Fibroblast of skin of right biceps (primary cell): ENCODE results near the gene DLGAP3.
"Not testable (repeated sequence)": the region's sequence is repeated elsewhere in the genome, so short reads cannot be mapped to it uniquely, and the experiment has no call there.

Experiments
- DNase-seq: peaks from one replicate; pipeline ENCODE4 v3.0.0-alpha.2; 2013

DLGAP3 gene, protein sequence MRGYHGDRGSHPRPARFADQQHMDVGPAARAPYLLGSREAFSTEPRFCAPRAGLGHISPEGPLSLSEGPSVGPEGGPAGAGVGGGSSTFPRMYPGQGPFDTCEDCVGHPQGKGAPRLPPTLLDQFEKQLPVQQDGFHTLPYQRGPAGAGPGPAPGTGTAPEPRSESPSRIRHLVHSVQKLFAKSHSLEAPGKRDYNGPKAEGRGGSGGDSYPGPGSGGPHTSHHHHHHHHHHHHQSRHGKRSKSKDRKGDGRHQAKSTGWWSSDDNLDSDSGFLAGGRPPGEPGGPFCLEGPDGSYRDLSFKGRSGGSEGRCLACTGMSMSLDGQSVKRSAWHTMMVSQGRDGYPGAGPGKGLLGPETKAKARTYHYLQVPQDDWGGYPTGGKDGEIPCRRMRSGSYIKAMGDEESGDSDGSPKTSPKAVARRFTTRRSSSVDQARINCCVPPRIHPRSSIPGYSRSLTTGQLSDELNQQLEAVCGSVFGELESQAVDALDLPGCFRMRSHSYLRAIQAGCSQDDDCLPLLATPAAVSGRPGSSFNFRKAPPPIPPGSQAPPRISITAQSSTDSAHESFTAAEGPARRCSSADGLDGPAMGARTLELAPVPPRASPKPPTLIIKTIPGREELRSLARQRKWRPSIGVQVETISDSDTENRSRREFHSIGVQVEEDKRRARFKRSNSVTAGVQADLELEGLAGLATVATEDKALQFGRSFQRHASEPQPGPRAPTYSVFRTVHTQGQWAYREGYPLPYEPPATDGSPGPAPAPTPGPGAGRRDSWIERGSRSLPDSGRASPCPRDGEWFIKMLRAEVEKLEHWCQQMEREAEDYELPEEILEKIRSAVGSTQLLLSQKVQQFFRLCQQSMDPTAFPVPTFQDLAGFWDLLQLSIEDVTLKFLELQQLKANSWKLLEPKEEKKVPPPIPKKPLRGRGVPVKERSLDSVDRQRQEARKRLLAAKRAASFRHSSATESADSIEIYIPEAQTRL

GRCh38 chr1:34929497-34929852, at the start of gene DLGAP3:
TSS of gene DLGAP3 (minus strand) at chr1:34929650. CDS start at chr1:34905383, 24,267 bp downstream.
- no peak for DNase-seq

DNA sequence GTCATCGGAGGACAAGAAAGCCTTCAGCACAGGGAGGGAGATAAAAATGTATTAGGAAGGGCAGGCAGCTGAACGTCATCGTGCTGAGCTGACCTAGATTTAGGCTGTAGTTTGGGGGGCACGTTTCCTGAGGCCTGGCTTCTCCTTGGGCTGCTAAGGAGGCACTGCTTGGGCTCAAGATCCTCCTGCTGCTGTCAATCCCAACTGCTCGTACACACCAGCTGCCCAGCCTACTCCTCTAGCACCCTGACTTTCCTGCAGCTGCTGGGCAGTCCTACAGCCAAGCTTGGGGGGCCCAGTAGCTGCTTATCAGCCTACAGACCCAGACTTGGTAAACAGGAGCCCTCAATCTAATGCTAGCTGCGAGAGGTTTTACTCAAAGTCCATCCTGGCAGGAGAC, 49.5 kb upstream of the DLGAP3 start:
- no peak for DNase-seq

GRCh38 chr1:34977858-34978257, 48.4 kb upstream of the DLGAP3 start:
- DNase-seq, result no peak

GRCh38 chr1:34977210-34977471, 47.7 kb upstream of the DLGAP3 start:
- no peak for DNase-seq

DNA sequence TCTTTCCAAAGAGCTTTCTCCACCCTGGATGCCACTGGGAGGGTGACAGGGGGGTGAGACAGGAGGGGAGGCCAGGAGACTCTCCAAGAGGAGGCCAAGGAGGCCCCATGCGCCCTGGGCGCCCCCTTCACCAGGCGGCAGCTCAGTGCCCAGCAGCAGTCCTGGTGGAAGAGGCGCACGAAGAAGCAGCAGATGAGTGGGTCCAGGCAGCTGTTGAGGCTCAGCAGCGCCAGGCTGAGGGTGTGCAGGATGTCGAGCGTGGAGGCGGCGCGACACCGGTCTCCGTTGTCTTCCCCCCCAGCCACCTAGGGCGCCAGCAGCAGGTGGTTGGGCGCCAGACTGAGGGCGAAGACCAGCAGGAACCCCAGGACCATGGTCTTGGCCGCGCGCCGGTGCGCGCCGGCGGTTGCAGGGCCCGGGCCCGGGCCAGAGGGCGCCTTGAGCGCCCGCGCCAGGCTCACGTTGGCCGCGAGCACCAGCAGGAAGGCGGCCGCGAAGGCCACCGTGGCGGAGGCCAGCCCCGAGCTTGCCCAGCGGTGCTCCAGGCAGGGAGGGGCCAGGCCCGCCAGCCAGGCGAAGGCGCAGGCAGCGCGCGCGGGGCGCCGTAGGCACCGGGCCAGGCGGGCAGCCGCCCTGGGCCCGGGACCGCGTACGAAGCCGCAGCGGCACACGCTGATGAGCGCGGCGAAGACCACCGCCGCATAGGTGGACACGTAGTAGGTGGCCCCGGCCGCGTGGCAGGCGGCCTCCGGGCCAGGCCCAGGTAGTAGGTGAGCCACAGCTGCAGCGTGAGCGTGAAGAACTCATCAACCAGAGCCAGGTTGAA, 47.1 kb upstream of the DLGAP3 start:
- DNase-seq, result no peak

GRCh38 chr1:34975771-34976170, 46.3 kb upstream of the DLGAP3 start:
- DNase-seq, result no peak

DNA sequence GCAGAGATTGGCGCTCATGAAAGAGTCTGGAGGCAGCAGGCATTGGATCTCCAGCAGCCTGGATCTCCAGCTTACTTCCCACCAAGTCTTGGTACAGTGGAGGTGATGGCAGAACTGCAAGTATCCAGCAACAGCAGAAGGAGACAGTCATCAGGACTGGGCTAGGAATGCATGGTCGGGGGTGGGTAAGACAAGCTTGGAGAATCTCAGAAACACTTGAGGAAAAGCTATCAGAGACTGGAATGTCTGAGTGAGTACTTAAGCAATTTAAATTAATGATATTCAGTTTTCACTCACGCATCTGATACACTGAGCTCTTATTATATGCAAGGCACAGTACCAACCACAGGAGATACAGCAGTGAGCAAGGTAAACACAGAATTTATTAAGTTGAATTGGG, 45.9 kb upstream of the DLGAP3 start:
- peak; percentile 50 for DNase-seq

- no peak for DNase-seq
Observed at GRCh38 chr1:34974626-34975025, 45.2 kb upstream of the DLGAP3 start.

DNA sequence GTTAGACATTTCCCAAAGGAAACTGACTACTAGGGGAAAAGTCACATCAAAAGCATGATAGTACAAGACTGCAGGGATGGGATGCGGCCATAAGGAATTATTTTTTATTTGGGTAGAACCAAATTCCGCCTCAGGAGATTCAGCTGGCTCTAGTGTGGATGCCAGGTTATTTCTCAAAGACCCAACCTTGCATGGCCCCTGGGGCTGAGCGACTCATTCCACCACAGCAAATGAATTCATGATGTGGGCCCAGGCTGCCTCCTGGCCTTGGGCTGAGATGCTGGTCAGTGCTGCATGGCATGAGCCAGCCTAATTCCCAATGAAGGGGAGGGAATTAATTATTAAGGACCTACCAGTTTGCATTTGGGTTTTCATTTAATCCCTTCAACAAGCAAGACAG, 43.9 kb upstream of the DLGAP3 start:
- no peak for DNase-seq

DNA sequence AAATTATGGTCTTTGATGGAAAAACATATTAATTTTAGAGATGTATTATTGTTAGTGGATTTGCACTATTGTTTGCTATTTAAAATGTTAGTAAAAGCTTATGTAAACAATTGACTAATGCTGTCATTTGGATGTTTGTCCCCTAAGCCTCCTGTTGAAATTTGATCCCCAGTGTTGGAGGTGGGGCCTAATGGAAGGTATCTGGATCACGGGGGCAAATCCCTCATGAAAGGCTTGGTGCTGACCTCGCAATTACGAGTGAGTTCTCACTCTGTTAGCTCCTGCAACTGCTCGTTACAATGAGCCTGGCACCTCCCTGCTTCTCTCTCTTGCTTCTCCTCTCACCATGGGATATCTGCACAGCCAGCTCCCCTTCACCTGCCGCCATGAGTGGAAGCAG, 41.4 kb upstream of the DLGAP3 start:
- no peak for DNase-seq

DNA sequence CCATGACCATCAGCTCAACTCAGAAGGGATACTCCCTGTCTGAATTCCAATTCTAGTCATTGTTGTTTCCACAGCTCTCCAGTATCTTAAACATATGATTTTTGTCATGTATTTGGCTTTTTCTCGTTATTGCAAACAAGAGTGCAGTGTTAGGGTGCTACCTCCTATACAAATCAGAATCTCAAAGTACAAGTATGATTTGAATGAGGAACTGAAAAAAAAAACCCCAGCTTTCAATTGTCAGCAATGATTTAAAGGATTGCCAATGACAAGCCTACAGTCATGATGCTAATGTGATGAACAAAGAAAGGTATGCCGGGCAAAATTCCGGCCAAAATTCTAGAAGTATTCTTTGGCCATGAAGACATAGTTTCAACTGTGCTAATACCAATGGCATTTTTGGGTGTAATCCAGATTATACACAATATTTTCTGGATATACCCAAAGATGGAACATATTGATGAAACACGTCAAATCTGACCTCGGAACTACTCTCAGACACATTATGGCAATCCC, 40.8 kb upstream of the DLGAP3 start:
- DNase-seq, result peak; percentile 32

- DNase-seq, result not testable (repeated sequence)
Observed at GRCh38 chr1:34968297-34968696, 38.8 kb upstream of the DLGAP3 start.

- DNase-seq, result not testable (repeated sequence)
Observed at GRCh38 chr1:34967672-34968071, 38.2 kb upstream of the DLGAP3 start.

DNA sequence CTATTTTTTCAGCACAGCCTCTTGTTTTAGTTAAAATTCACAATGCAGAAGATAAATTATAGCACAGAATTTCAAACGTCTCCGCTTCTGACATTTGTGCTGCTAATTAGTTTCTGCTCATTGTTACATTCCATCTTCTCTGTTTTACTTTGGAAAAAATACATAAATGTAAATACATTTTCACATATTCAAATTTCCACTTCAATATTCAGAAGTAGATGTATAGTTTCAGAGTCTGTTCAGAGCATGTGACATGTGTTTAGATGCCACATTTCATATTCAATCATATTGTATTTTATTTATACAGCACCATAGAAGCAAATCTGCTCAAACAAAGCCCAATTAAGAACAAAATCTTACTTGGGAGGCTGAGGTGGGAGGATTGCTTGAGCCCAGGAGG, 36.1 kb upstream of the DLGAP3 start:
- no peak for DNase-seq

DNA sequence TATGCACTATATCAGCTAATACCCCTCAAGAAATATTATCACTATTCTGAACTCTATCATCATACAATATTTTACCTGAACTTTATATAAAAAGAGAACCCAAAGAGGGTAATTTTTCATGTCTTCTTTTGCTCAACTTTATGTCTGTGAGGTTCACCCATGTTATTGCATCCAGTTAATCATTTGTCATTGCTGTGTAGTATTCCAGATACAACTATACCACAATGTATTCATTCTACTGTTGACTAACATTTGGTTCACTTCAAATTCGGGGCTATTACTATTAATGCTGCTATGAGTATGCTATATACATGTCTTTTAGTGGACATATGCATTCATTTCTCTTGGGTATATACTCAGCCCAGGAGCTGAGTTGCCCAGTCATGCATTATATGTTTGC, 21.0 kb upstream of the DLGAP3 start:
- DNase-seq, result no peak

DNA sequence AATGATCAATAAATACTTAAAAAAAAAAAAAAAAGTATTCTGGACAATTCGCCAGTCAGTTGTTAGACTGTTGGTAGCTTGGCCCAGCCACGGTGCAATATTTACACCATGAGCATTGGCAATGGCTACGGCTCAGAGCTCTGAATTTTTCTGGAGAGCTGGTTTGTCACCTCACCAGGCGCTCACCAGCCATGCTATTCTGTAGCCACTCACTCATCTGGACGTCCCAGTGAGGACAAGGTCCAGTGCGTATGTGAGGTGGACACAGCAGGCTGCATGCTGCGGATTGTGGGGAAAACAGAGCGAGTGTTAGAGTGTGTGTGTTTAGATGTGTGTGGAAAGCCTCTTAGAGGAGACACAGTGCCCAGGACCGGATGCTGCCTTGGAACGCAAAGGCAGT, 19.3 kb upstream of the DLGAP3 start:
- not testable (repeated sequence) for DNase-seq

DNA sequence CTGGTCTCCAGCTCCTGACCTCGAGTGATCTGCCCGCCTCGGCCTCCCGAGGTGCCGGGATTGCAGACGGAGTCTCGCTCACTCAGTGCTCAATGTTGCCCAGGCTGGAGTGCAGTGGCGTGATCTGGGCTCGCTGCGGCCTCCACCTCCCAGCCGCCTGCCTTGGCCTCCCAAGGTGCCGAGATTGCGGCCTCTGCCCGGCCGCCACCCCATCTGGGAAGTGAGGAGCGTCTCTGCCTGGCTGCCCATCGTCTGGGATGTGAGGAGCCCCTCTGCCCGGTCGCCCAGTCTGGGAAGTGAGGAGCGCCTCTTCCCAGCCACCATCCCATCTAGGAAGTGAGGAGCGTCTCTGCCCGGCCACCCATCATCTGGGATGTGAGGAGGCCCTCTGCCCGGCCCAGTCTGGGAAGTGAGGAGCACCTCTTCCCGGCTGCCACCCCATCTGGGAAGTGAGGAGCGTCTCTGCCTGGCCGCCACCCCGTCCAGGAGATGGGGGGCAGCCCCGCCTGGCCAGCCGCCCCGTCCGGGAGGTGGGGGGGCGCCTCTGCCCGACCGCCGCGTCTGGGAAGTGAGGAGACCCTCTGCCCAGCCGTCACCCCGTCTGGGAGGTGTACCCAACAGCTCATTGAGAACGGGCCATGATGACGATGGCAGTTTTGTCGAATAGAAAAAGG, 18.3 kb upstream of the DLGAP3 start:
- not testable (repeated sequence) for DNase-seq

- DNase-seq, result no peak
Observed at GRCh38 chr1:34946211-34946610, 16.8 kb upstream of the DLGAP3 start.

- DNase-seq, result not testable (repeated sequence)
Observed at GRCh38 chr1:34941798-34942197, 12.3 kb upstream of the DLGAP3 start.

- no peak for DNase-seq
Observed at GRCh38 chr1:34930702-34931071, 1.2 kb upstream of the DLGAP3 start.

DNA sequence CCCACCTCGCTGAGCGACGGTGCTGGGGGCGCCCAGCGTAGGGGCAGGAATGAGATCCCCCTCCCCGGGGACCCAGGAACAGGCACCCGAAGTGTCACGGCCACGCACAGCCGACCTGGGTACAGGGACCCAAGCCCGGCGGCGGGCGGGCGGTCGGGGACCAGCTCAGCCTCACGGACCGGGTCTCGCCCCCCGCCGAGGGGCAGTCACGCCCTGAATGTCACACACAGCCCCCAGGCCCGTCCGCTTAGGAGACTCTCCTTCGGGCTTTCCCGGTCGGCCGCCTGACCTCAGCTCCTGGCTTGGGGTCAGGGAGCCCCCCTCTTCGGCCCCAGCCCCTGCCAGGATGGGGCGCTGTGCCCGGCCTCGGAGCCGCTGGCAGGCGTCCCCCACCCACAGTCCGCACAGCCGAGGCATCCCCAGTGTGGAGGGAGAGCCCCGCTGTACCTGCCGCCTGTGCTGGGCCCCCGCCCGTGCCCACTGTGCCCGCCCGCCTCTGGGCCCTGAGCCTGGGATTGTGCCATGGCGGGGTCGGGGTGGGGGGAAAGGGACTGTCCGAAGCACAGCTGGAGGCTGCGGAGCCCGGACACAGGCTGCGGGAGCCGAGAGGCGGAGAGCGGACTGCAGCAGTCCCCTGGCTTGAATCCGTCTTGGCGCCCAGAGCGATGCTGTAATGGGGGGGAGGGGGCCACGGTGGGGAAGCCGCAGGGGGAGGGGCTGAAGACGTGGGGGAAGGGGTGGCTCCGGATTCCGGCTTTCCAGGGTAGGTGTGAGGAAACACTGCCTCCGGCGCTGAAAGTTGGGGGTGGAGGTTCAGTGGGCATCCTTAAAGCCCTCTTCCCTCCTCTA, 627 bp upstream of the DLGAP3 start:
- no peak for DNase-seq
